Subcutaneous preadipocyte (primary cell): ENCODE data around the gene TRPC4AP. TPM values are rescaled to one million over a fixed set of nuclear protein-coding genes. Genes with fewer than 3 reads are reported as not detected.
A peak's percentile ranks its signal among the peaks of the same experiment; 100 is the strongest.

Experiments used
- small RNA-seq: library from RNA; depleted of rRNA; stranded (forward); fragments of <200 nt; gene quantifications from one replicate; pipeline ENCODE3, GENCODE V24; 2012
- total RNA-seq: library from RNA; depleted of rRNA; stranded (reverse); fragments of >200 nt; gene quantifications from 2 replicates; pipeline ENCODE4 v1.2.3, GENCODE V29; 2012

Gene TRPC4AP, protein sequence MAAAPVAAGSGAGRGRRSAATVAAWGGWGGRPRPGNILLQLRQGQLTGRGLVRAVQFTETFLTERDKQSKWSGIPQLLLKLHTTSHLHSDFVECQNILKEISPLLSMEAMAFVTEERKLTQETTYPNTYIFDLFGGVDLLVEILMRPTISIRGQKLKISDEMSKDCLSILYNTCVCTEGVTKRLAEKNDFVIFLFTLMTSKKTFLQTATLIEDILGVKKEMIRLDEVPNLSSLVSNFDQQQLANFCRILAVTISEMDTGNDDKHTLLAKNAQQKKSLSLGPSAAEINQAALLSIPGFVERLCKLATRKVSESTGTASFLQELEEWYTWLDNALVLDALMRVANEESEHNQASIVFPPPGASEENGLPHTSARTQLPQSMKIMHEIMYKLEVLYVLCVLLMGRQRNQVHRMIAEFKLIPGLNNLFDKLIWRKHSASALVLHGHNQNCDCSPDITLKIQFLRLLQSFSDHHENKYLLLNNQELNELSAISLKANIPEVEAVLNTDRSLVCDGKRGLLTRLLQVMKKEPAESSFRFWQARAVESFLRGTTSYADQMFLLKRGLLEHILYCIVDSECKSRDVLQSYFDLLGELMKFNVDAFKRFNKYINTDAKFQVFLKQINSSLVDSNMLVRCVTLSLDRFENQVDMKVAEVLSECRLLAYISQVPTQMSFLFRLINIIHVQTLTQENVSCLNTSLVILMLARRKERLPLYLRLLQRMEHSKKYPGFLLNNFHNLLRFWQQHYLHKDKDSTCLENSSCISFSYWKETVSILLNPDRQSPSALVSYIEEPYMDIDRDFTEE
- total RNA-seq, result 65.0 and 75.5 TPM in 2 replicates

DNA sequence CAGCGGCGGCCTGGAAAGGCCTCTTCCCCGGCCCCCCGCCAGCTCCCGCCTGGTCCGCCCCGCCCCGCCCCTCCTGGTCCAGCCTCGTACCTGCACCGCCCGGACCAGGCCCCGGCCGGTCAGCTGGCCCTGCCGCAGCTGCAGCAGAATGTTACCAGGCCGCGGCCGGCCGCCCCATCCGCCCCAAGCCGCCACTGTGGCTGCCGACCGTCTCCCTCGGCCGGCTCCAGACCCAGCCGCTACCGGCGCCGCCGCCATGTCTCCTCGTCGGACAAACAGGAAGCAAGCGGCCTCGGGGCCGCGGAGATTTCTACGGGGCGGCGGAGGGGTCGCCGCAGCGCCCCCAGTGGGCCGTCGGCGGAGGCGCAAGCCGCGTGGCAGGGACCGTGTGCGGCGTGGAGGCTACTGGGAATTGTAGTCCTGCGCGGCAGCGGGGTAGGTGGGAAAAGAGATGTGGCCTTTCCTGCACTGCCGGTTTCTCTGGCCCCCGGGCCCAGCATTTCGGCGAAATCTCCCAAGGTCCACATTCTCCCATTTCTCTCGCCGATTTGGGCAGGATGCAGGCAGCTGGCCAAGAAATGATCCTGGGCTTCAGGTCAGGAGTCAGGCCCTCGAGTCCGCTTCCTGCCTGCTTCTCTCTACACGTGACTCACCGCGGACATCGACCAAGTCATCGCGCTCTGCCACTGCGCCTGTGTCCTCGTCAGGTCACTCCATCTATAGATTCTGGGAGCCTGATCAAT lies at the start of gene TRPC4AP:
TRPC4AP (minus strand) TSS at position 284 of the 743 bp plus-strand sequence; CDS start at position 258, 26 bp downstream.

DNA sequence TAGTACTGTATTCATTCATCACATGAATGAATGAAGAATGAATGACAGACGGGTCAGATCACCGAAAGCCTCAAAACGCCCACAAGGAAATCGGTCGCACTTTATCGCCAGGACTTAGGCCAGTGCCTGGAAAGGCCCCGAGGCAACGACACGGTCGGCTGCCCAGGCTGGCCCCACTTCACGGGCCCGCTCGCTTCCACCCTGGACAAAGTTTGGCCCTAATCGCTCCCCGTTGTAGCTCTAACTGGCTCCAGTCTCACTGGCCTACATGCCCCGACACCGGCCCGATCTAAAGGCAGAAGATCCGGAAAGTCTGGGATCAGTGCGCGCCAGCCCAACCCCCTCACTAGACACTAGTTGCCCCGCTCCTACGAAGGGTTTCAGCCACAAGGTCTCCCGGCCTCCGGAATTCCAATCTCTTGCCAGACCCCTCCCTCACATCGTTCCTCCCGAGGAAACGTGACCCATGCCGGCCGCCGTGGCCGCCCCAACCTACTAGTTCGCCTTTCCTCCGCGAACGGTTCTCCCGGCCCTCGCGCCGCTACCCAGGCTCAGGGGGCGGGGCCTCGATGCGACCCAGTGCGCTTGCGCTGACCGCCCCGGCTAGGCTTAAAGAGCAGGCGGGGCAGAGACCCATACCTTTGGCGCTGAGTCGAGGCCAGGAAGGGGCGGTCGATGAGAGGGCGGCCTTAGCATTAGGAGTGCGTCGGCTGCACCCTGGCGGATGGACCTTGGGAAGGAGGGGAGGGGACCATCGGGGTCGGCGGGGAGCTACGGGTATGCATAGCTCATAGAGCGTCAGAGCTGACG lies 137.2 kb downstream of the TRPC4AP start, which contains the start of the genes GSS and MYH7B:
GSS (minus strand) TSS at position 576 of the 810 bp plus-strand sequence. CDS start 3,954 bp downstream, outside the sequence.
MYH7B (plus strand) TSS at position 638 of the 810 bp plus-strand sequence. CDS start 22,138 bp downstream, outside the sequence.

Small RNA genes lying within 50 kb of the gene (small RNA-seq; reads per million reads assigned to genes)
- gene MIR499A (1.0 reads per million, percentile 59 among the genes with 10 or more reads in this experiment), gene RF00275 (not detected), gene RNU6-407P (not detected)

Other genes starting within 250 kb of the TRPC4AP start
- gene GGT7, start 220.0 kb downstream of the TRPC4AP start, total RNA-seq, result 5.9 and 8.8 TPM in 2 replicates
- gene ACSS2, start 216.2 kb downstream of the TRPC4AP start, total RNA-seq, result 84.9 and 98.9 TPM in 2 replicates
- 64.7 and 74.1 TPM in 2 replicates for gene GSS, start 137.0 kb downstream of the TRPC4AP start, total RNA-seq
- gene MYH7B, start 136.9 kb downstream of the TRPC4AP start, total RNA-seq, result under 0.01 TPM in 1 of 2 replicates, not detected in the other
- gene EDEM2, start 54.5 kb upstream of the TRPC4AP start, total RNA-seq, result 32.7 and 35.0 TPM in 2 replicates
- 136 and 137 TPM in 2 replicates for gene PROCR, start 79.3 kb upstream of the TRPC4AP start, total RNA-seq
- under 0.01 TPM in 2 replicates for gene MMP24, start 133.9 kb upstream of the TRPC4AP start, total RNA-seq
- 11.9 and 14.7 TPM in 2 replicates for gene MMP24OS, start 185.3 kb upstream of the TRPC4AP start, total RNA-seq
- 124 and 156 TPM in 2 replicates for gene EIF6, start 192.0 kb upstream of the TRPC4AP start, total RNA-seq
- not detected in 2 replicates for gene FAM83C, start 199.6 kb upstream of the TRPC4AP start, total RNA-seq